HepG2 (cell line): ENCODE data around the gene NCOR2. TPM values are rescaled to one million over a fixed set of nuclear protein-coding genes. Genes with fewer than 3 reads are reported as not detected.

ENCODE experiments used
- ATAC-seq: fragments of 200-7000 bp; cut with Tn5 transposase; 3 replicates; pipeline ENCODE4 v1.9.1; 2020; ENCODE audit warnings: mild to moderate bottlenecking, moderate library complexity
- BruUV-seq: library from RNA; stranded (reverse); fragments of 400-500 nt; replicated peaks from 2 replicates; lab custom pipeline; 2021; lab: Mats Ljungman, UMichigan
- CTCF ChIA-PET: fragments of 300-600 bp; formaldehyde crosslinking; extraction: SDS; loops from one replicate; lab custom pipeline; 2021; ENCODE audit warnings: low total read pairs, inconsistent platforms, low intra/inter-chr PET ratio; lab: Yijun Ruan, JAX
- POLR2A ChIA-PET: fragments of 350-600 bp; sonication (Branson Sonifier 250); formaldehyde crosslinking; loops from one replicate; lab custom pipeline; 2020; ENCODE audit warnings: antibody characterized with exemption, inconsistent platforms; lab: Yijun Ruan, JAX
- DNase-seq: peaks from one replicate; pipeline ENCODE4 v3.0.0-alpha.2; 2015; ENCODE audit warnings: low spot score
- FAIRE-seq: peaks from 3 replicates; lab custom pipeline; 2011; peaks lifted over from hg19 to GRCh38; lab: Jason Lieb, UNC
- H2AFZ ChIP-seq: one replicate; pipeline ENCODE4 v1.6.1; 2011; ENCODE audit warnings: low read length, inconsistent platforms
- H3K27ac ChIP-seq: fragments of 300-600 bp; 3 replicates; pipeline ENCODE4 v1.8.0; 2011; ENCODE audit warnings: mixed run types, mild to moderate bottlenecking, mixed read lengths, low read length, inconsistent platforms; ENCODE audit not compliant: insufficient read depth; ENCODE audit errors: extremely low read length
- H3K27me3 ChIP-seq, 2 experiments: fragments of 200-600 bp in 1 of 2; 2 replicates in 1 of 2; 3 replicates in 1 of 2; pipeline versions ENCODE4 v1.6.0 to v1.8.0; 2011; ENCODE audit warnings: low read length in 2 of 2, mild to moderate bottlenecking in 2 of 2, moderate library complexity in 2 of 2, inconsistent platforms in 1 of 2; ENCODE audit not compliant: insufficient read depth in 2 of 2, control insufficient read depth in 1 of 2
- H3K36me3 ChIP-seq, 2 experiments: fragments of 200-600 bp in 1 of 2; replicated peaks in 1 of 2; 2 replicates in 1 of 2; 3 replicates in 1 of 2; pipeline versions ENCODE4 v1.5.1 to v1.8.0; 2011; ENCODE audit warnings: low read length in 2 of 2, inconsistent platforms in 1 of 2; ENCODE audit not compliant: insufficient read depth in 2 of 2, control insufficient read depth in 1 of 2
- H3K4me1 ChIP-seq: 2 replicates; pipeline ENCODE4 v1.5.1; 2012; ENCODE audit warnings: low read length, inconsistent platforms; ENCODE audit not compliant: insufficient read depth
- H3K4me2 ChIP-seq: 2 replicates; pipeline ENCODE4 v1.6.0; 2011; ENCODE audit warnings: low read depth, low read length, inconsistent platforms
- H3K4me3 ChIP-seq, 3 experiments: fragments of 200-600 bp in 1 of 3; sonication (generic), shearing (Covaris generic) in 1 of 3; replicated peaks in 1 of 3; 2 replicates each; pipeline ENCODE4 v1.5.1; 2011 to 2016; ENCODE audit warnings: low read length in 3 of 3, inconsistent platforms in 2 of 3, low read depth in 2 of 3, mild to moderate bottlenecking in 2 of 3, control low read depth in 1 of 3, mixed read lengths in 1 of 3; ENCODE audit not compliant: insufficient read depth in 1 of 3
- H3K79me2 ChIP-seq: one replicate; pipeline ENCODE4 v1.6.1; 2011; ENCODE audit warnings: low read length, inconsistent platforms; ENCODE audit not compliant: insufficient read depth
- H3K9ac ChIP-seq: 2 replicates; pipeline ENCODE4 v1.6.0; 2011; ENCODE audit warnings: mild to moderate bottlenecking, low read depth, low read length, inconsistent platforms; ENCODE audit not compliant: insufficient read depth
- H3K9me3 ChIP-seq: 2 replicates; pipeline ENCODE4 v1.5.1; 2012; ENCODE audit warnings: mild to moderate bottlenecking, low read length
- H4K20me1 ChIP-seq: 2 replicates; pipeline ENCODE4 v1.6.0; 2011; ENCODE audit warnings: inconsistent platforms, mild to moderate bottlenecking, low read length, moderate library complexity; ENCODE audit not compliant: insufficient read depth
- HDAC1 ChIP-seq: sonication (generic); formaldehyde crosslinking; IDR thresholded peaks from 2 replicates; pipeline ENCODE4 v1.5.1; 2020; ENCODE audit warnings: mild to moderate bottlenecking, missing genetic modification reagents
- HMGXB4 ChIP-seq, 2 experiments: sonication (generic) in 1 of 2; formaldehyde crosslinking in 1 of 2; IDR thresholded peaks; 2 replicates each; pipeline versions ENCODE4 v1.4.0 to v1.6.1; 2018 to 2020; ENCODE audit warnings: missing genetic modification reagents in 2 of 2, borderline replicate concordance in 1 of 2, low read depth in 1 of 2, mild to moderate bottlenecking in 1 of 2, missing biosample characterization in 1 of 2
- SIN3B ChIP-seq: fragments of 150-350 bp; IDR thresholded peaks from 2 replicates; pipeline ENCODE4 v1.6.1; 2014; ENCODE audit warnings: low read length
- ZBTB46 ChIP-seq: sonication (generic); formaldehyde crosslinking; IDR thresholded peaks from 2 replicates; pipeline ENCODE4 v1.4.0; 2020; ENCODE audit warnings: mild to moderate bottlenecking, missing genetic modification reagents, borderline replicate concordance
- ZNF350 ChIP-seq: sonication (generic); formaldehyde crosslinking; IDR thresholded peaks from 2 replicates; pipeline ENCODE4 v1.4.0; 2020; ENCODE audit warnings: mild to moderate bottlenecking, low read depth, missing genetic modification reagents, borderline replicate concordance
- ZSCAN30 ChIP-seq: sonication (generic); formaldehyde crosslinking; IDR thresholded peaks from 2 replicates; pipeline ENCODE4 v1.5.0; 2020; ENCODE audit warnings: mild to moderate bottlenecking, missing genetic modification reagents
- WGBS: methylation state at CpG from one replicate; pipeline ENCODE4 v1.1.6; 2017; ENCODE audit warnings: low lambda C conversion rate; 5-methylcytosine and 5-hydroxymethylcytosine counted together
- in situ Hi-C: cut with HindIII; loops from 2 replicates; pipeline ENCODE4 v1.10.0; 2017; ENCODE audit warnings: low pct_unique_long_range_greater_than_20kb; ENCODE audit not compliant: extremely low pct_ligation_motif_present
- intact Hi-C: fragments of 100-400 bp; cut with micrococcal nuclease; formaldehyde crosslinking; loops from one replicate; pipeline ENCODE4 v1.10.0; 2022; ENCODE audit not compliant: unreplicated experiment
- polyA plus RNA-seq, 8 experiments: library from polyadenylated mRNA; depleted of rRNA in 3 of 8; stranded (reverse) in 7 of 8; unstranded in 1 of 8; fragments of >200 nt; fragmentation: Illumina TruSeq in 4 of 8; extraction: Trizol in 4 of 8; gene quantifications; 2 replicates each; pipeline versions ENCODE4 v1.2.1 to v1.2.3, GENCODE V29; 2011 to 2016; ENCODE audit warnings: low read depth in 4 of 8, missing spikeins in 1 of 8, mixed read lengths in 1 of 8; ENCODE audit not compliant: insufficient read depth in 1 of 8
- total RNA-seq, 5 experiments: library from RNA; depleted of rRNA; stranded (reverse); fragments of >200 nt; fragmentation: Illumina TruSeq; extraction: Trizol; gene quantifications; 2 replicates each; pipeline ENCODE4 v1.2.3, GENCODE V29; 2016; ENCODE audit warnings: low read depth in 1 of 5

The NCOR2 gene
- total and polyA plus RNA-seq, 2 of the 13 experiments (the other 11 are each of a cell fraction or from before 2014, with no cell fraction given): 4.5 to 5.7 TPM

DNA sequence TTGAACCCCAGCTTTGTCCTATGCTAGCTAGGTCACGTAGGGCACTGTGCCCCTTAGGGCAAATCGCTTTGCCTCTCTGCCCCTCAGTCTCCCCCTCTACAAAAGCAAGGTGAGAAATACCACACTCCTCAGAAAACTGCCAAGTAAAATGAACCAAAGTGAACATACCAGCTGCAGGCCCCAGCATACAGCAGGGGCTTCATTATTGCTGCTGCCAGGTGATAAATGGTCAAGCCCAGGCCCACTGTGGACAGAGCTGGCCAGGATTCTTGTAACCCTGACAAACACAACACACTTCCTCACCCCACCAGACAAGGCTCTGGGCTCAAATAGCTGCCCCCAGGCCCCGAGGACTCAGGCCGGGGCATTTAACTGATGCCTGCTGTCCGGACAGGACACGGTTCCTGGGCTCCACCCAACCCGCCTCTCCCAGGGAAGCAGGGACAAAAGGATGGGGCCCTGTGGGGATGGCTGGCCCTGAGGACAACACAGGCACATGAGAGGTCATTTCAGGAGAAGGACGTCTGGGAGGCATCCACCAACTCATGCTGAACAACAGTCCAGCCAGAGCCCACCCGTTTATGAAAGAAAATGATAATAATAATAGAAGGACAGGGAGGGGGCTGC, 36.7 kb downstream of the NCOR2 start:
- intact Hi-C loops (no loop called here), in situ Hi-C loops (no loop called here)
- no peak overlapping the region for H3K4me2 ChIP-seq
- POLR2A ChIA-PET: interaction anchor here (1.0 kb wide), 1 partner anchor 12 kb away, joined by 3 read pairs; no protein-coding TSS in a partner anchor
- no peak for ATAC-seq
- no peaks in the 10 kb centered on the region for H3K36me3 ChIP-seq
- no peaks in the 10 kb centered on the region for H3K4me1 ChIP-seq
- H3K9ac ChIP-seq: no peak overlapping the region
- CTCF ChIA-PET: no interaction called here
- FAIRE-seq: no peak
- H2AFZ ChIP-seq: no peak overlapping the region
- BruUV-seq: no TSS peak
- H3K4me3 ChIP-seq: no peak overlapping the region
- H4K20me1 ChIP-seq: 0 out of 2 replicates have a peak, but pooled peaks cover 5% of the 10 kb centered on the region
- WGBS: 79% methylated on average over 5 of the region's 9 CpGs
- H3K27ac ChIP-seq: no peak overlapping the region
- peaks cover 5% of the 10 kb centered on the region for H3K79me2 ChIP-seq
- H3K9me3 ChIP-seq: no peaks in the 10 kb centered on the region
- no peak for DNase-seq
- TF ChIP-seq SIN3B (no peak), ZNF350 (no peak), ZBTB46 (CRISPR knock-in tag) (no peak), ZSCAN30 (CRISPR knock-in tag) (peak; percentile 99), HDAC1 (no peak), HMGXB4 (CRISPR knock-in tag; IDR thresholded peaks at IDR 0.05; ENCODE audit: borderline replicate concordance in 1 of 2, low read depth in 1 of 2) (no peak)
- H3K27me3 ChIP-seq: no peaks in the 10 kb centered on the region
